A673 (cell line): ENCODE data around the gene ADAM19. TPM values are rescaled to one million over a fixed set of nuclear protein-coding genes. Genes with fewer than 3 reads are reported as not detected.

Source experiments
- BruUV-seq: library from RNA; stranded (reverse); fragments of 400-500 nt; replicated peaks from 2 replicates; lab custom pipeline; 2021; lab: Mats Ljungman, UMichigan
- CTCF ChIA-PET: fragments of 300-600 bp; sonication (Branson Sonifier 250); formaldehyde crosslinking; loops from one replicate; lab custom pipeline; 2022; ENCODE audit warnings: antibody characterized with exemption; lab: Charles Lee
- POLR2A ChIA-PET: fragments of 300-600 bp; sonication (Branson Sonifier 250); formaldehyde crosslinking; loops from one replicate; lab custom pipeline; 2022; ENCODE audit warnings: antibody characterized with exemption; ENCODE audit not compliant: low non-redundant PET; lab: Charles Lee
- DNase-seq: peaks from one replicate; pipeline ENCODE4 v3.0.0-alpha.2; 2015; ENCODE audit warnings: low spot score
- H3K27ac ChIP-seq: fragments of 200-600 bp; sonication (generic); 2 replicates; pipeline ENCODE4 v1.5.1; 2016; ENCODE audit warnings: mixed run types, low read depth, mild to moderate bottlenecking, mixed read lengths, antibody characterized with exemption, low read length; ENCODE audit not compliant: poor library complexity, severe bottlenecking
- H3K27me3 ChIP-seq: fragments of 200-600 bp; sonication (generic); replicated peaks from 2 replicates; pipeline ENCODE4 v1.6.1; 2017; ENCODE audit warnings: mixed run types, low read depth, mild to moderate bottlenecking, mixed read lengths, antibody characterized with exemption, low read length; ENCODE audit not compliant: insufficient read depth, poor library complexity
- H3K36me3 ChIP-seq: fragments of 200-600 bp; sonication (generic); 2 replicates; pipeline ENCODE4 v1.6.1; 2016; ENCODE audit warnings: mixed run types, mild to moderate bottlenecking, mixed read lengths, antibody characterized with exemption, low read length; ENCODE audit not compliant: insufficient read depth, poor library complexity, severe bottlenecking
- H3K4me1 ChIP-seq: fragments of 200-600 bp; sonication (generic); 2 replicates; pipeline ENCODE4 v1.6.1; 2017; ENCODE audit warnings: mixed run types, mild to moderate bottlenecking, mixed read lengths, antibody characterized with exemption, low read length; ENCODE audit not compliant: insufficient read depth, poor library complexity, severe bottlenecking
- H3K4me3 ChIP-seq: fragments of 200-600 bp; sonication (generic); 2 replicates; pipeline ENCODE4 v1.5.1; 2016; ENCODE audit warnings: low read depth, mixed run types, mild to moderate bottlenecking, mixed read lengths, low read length; ENCODE audit not compliant: poor library complexity, severe bottlenecking
- H3K9me3 ChIP-seq: fragments of 200-600 bp; sonication (generic); 2 replicates; pipeline ENCODE4 v1.6.1; 2016; ENCODE audit warnings: mixed run types, low read depth, mild to moderate bottlenecking, mixed read lengths, antibody characterized with exemption, low read length; ENCODE audit not compliant: poor library complexity, severe bottlenecking
- EZH2 ChIP-seq: fragments of 200-600 bp; sonication (generic); IDR thresholded peaks from 2 replicates; pipeline ENCODE4 v1.6.1; 2017; ENCODE audit warnings: borderline replicate concordance, low read depth, mild to moderate bottlenecking, mixed read lengths, antibody characterized with exemption, low read length; ENCODE audit not compliant: poor library complexity, severe bottlenecking
- intact Hi-C: fragments of 100-400 bp; cut with micrococcal nuclease; formaldehyde crosslinking; loops from one replicate; pipeline ENCODE4 v1.10.0; 2022; ENCODE audit not compliant: unreplicated experiment
- total RNA-seq: library from RNA; stranded (reverse); gene quantifications from 2 replicates; pipeline ENCODE4 v1.2.3, GENCODE V29; 2021
- TF ChIP-seq, protein P1 (sequence below): fragments of 300-800, 200-600 bp; sonication (generic); conservative IDR thresholded peaks from 2 replicates; pipeline ENCODE4 v1.5.1; 2017; ENCODE audit warnings: low read depth, mild to moderate bottlenecking, antibody characterized with exemption, low read length, moderate library complexity, mixed read lengths

The ADAM19 gene
- total RNA-seq, 1 experiment from 2014 or later, result 1.7 TPM

GRCh38 chr5:157491471-157491995, 84.0 kb downstream of the ADAM19 start:
- no peaks in the 10 kb centered on the region for H3K27me3 ChIP-seq
- DNase-seq, result no peak
- H3K4me3 ChIP-seq, result no peak overlapping the region
- TF ChIP-seq, protein P1, sequence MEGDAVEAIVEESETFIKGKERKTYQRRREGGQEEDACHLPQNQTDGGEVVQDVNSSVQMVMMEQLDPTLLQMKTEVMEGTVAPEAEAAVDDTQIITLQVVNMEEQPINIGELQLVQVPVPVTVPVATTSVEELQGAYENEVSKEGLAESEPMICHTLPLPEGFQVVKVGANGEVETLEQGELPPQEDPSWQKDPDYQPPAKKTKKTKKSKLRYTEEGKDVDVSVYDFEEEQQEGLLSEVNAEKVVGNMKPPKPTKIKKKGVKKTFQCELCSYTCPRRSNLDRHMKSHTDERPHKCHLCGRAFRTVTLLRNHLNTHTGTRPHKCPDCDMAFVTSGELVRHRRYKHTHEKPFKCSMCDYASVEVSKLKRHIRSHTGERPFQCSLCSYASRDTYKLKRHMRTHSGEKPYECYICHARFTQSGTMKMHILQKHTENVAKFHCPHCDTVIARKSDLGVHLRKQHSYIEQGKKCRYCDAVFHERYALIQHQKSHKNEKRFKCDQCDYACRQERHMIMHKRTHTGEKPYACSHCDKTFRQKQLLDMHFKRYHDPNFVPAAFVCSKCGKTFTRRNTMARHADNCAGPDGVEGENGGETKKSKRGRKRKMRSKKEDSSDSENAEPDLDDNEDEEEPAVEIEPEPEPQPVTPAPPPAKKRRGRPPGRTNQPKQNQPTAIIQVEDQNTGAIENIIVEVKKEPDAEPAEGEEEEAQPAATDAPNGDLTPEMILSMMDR, result no peak
- no peak for TF ChIP-seq EZH2
- CTCF ChIA-PET, result no interaction called here
- no peaks in the 10 kb centered on the region for H3K36me3 ChIP-seq
- intact Hi-C loops, result no loop called here
- BruUV-seq, result no TSS peak
- no peak overlapping the region for H3K27ac ChIP-seq
- H3K9me3 ChIP-seq, result no peaks in the 10 kb centered on the region
- POLR2A ChIA-PET, result no interaction called here
- no peaks in the 10 kb centered on the region for H3K4me1 ChIP-seq

DNA sequence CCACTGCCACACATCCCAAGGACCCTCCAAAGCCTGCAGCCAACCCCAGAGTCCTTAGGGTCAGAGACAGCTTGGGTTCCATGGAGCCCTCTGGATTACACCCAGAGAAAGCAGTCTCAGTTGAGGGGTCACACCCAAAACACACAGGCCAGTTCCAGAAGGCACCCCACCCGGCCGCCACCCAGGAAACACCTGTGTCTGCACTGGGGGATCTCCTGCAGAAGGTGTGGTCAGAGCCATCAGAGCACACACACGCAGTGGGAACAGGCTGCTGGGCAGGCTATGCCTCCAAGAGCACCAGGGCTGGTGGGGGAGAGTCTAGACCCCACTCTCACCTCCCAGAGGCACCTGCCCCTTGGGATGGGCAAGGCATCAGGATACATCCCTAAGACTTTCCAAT, 88.2 kb downstream of the ADAM19 start:
- POLR2A ChIA-PET, result no interaction called here

DNA sequence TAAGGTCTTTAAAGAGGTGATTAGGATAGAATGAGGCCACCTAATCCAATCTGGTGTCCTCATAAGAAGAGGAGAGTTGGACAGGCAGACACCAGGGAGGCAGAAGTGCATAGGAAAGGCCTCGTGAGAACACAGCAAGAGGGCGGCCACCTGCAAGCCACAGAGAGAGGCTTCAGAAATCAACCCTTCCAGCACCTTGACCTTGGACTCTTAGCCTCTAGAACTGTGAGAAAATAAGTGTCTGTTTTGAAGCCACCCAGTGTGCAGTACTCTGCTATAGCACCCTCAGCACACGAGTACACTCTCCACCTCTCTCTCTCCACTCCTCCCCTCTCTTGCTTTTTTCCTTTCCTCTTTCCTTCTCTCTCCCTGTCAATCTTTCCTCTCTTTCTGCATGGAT, 88.7 kb downstream of the ADAM19 start:
- BruUV-seq, result no TSS peak
- intact Hi-C loops, result no loop called here
- Histone ChIP-seq H3K4me3 (no peak overlapping the region), H3K9me3 (no peaks in the 10 kb centered on the region), H3K36me3 (no peaks in the 10 kb centered on the region), H3K27me3 (no peaks in the 10 kb centered on the region), H3K27ac (no peak overlapping the region), H3K4me1 (no peaks in the 10 kb centered on the region)
- TF ChIP-seq EZH2, result no peak
- TF ChIP-seq, protein P1, result no peak
- DNase-seq, result no peak
- CTCF ChIA-PET, result no interaction called here
- POLR2A ChIA-PET, result no interaction called here

More for the DNA sequence above, 88.2 kb downstream of the ADAM19 start:
- TF ChIP-seq, protein P1, result no peak
- no peak for TF ChIP-seq EZH2
- H3K4me3 ChIP-seq, result no peak overlapping the region
- no peaks in the 10 kb centered on the region for H3K27me3 ChIP-seq
- H3K36me3 ChIP-seq, result no peaks in the 10 kb centered on the region
- intact Hi-C loops, result no loop called here
- CTCF ChIA-PET, result no interaction called here
- no peak overlapping the region for H3K27ac ChIP-seq
- BruUV-seq, result no TSS peak
- H3K9me3 ChIP-seq, result no peaks in the 10 kb centered on the region
- H3K4me1 ChIP-seq, result no peaks in the 10 kb centered on the region
- DNase-seq, result no peak
